Heart left ventricle (tissue), 16 donors: ENCODE data around the gene MAPK14. TPM values are rescaled to one million over a fixed set of nuclear protein-coding genes. Genes with fewer than 3 reads are reported as not detected.
A peak's percentile ranks its signal among the peaks of the same experiment; 100 is the strongest.

Experiments
- ATAC-seq, 4 donors: fragments of 200-7000 bp; cut with Tn5 transposase; one replicate each; pipeline ENCODE4 v1.9.1; 2020 to 2022; ENCODE audit warnings: moderate library complexity in 4 of 4, mild to moderate bottlenecking in 3 of 4, moderate number of reproducible peaks in 1 of 4
- DNase-seq, 5 donors: peaks; one replicate each; pipeline ENCODE4 v3.0.0-alpha.2; 2020
- H3K27ac ChIP-seq, 12 donors: fragments of 200-600 bp; sonication (generic) in 4 of 12; one replicate each; pipeline versions ENCODE4 v1.5.0 to v1.8.0; 2016 to 2022; ENCODE audit warnings: mild to moderate bottlenecking in 2 of 12
- H3K27me3 ChIP-seq, 9 donors: fragments of 200-600 bp; sonication (generic) in 2 of 9; one replicate each; pipeline versions ENCODE4 v1.5.1 to v1.8.0; 2016 to 2022; ENCODE audit warnings: mild to moderate bottlenecking in 3 of 9
- H3K36me3 ChIP-seq, 9 donors: fragments of 200-600 bp; sonication (generic) in 2 of 9; one replicate each; pipeline versions ENCODE4 v1.5.0 to v1.8.0; 2018 to 2022; ENCODE audit warnings: mild to moderate bottlenecking in 2 of 9
- H3K4me1 ChIP-seq, 12 donors: fragments of 200-600 bp; sonication (generic) in 4 of 12; one replicate each; pipeline versions ENCODE4 v1.5.0 to v1.8.0; 2016 to 2022; ENCODE audit warnings: mild to moderate bottlenecking in 3 of 12
- H3K4me3 ChIP-seq, 12 donors: fragments of 200-600 bp; sonication (generic) in 4 of 12; one replicate each; pipeline versions ENCODE4 v1.5.0 to v1.8.0; 2017 to 2022; ENCODE audit warnings: mild to moderate bottlenecking in 9 of 12, moderate library complexity in 4 of 12
- H3K9me3 ChIP-seq, 12 donors: fragments of 200-600 bp; sonication (generic) in 4 of 12; one replicate each; pipeline versions ENCODE4 v1.5.0 to v1.8.0; 2016 to 2022; ENCODE audit warnings: mild to moderate bottlenecking in 1 of 12
- CTCF ChIP-seq, 12 donors: fragments of 200-600 bp; sonication (generic) in 4 of 12; IDR thresholded peaks; one replicate each; pipeline versions ENCODE4 v1.5.0 to v1.8.0; 2018 to 2022; ENCODE audit warnings: antibody characterized with exemption in 12 of 12, mild to moderate bottlenecking in 5 of 12
- POLR2A ChIP-seq, 2 donors: fragments of 450-650 bp; IDR thresholded peaks; one replicate each; pipeline ENCODE4 v1.6.1; 2017; ENCODE audit warnings: antibody characterized with exemption in 2 of 2, mild to moderate bottlenecking in 2 of 2, moderate library complexity in 2 of 2
- WGBS, 4 donors: extraction: QIAGEN DNeasy Blood & Tissue Kit in 2 of 4; methylation state at CpG; one replicate each; pipeline versions ENCODE4 v1.1.5 to v1.1.7; 2013 to 2018; 5-methylcytosine and 5-hydroxymethylcytosine counted together
- intact Hi-C, 10 donors: fragments of 100-400 bp; cut with DNase I; formaldehyde crosslinking; loops; one replicate each; pipeline versions ENCODE4 v1.11.1 to v1.14.2; 2022
- polyA plus RNA-seq, 2 donors: library from polyadenylated mRNA; stranded (reverse); fragments of 200-250 nt; gene quantifications; one replicate each; pipeline ENCODE4 v1.2.3, GENCODE V29; 2013
- total RNA-seq, 9 donors: library from RNA; depleted of rRNA in 2 of 9; stranded (reverse); fragments of >200 nt in 2 of 9; fragmentation: NEBNext Ultra II Directional in 3 of 9; extraction: Animal tissue kit (Norgen Biotek cat#: 25700) in 3 of 9; gene quantifications; one replicate each; pipeline versions ENCODE4 v1.1.0 to v1.2.4, GENCODE V29; 2016 to 2023
- donor health status: ischemic (EF 13 %, LVEDD 7.1; RV severe dilation, severe dysfunction).
- donor health status: healthy with polysubstance abuse.
- donor health status: DM: no; HTN: yes; CAD: no.
- donor health status: DM: no; HTN: no; CAD: no.
- donor health status: ischemic (EF 25% LVEDD 6.9; RV normal size, moderate dysfunction).
- donor health status: ischemic (EF 25% LVEDD 5.7; RV mildly dilated, moderate dysfunction).
- donor health status: healthy.
- donor health status: DM: yes; HTN: yes; CAD: no.
- donor health status: ischemic (EF 35%, LVEDD 5.7; RV mildly dilated, moderate dysfunction).
- donor health status: nonischemic (EF 11% LVEDD 7.7; RV severe dilation, severe dysfunction).
- donor health status: DM: yes; HTN: yes; CAD: no.
- donor health status: PGD.
- donor health status: ischemic (EF 29% LVEDD 5.4; RV normal size, mild dysfunction).
- donor health status: nonischemic (EF 23%, LVEDD 6.1; RV moderate dilation, normal function).

Gene MAPK14
- total and polyA plus RNA-seq, 11 donors, result 7.0 to 46.5 (median 32.3) TPM

- Histone ChIP-seq H3K9me3 (no peaks in the 10 kb centered on the region), H3K4me3 (no peak overlapping the region), H3K27ac (no peak overlapping the region), H3K27me3 (peaks cover 0 to 17% (median 4%) of the 10 kb centered on the region in 9 donors), H3K36me3 (no peaks in the 10 kb centered on the region), H3K4me1 (peaks cover 0 to 13% (median 0%) of the 10 kb centered on the region in 12 donors)
- ATAC-seq, result no peak
- TF ChIP-seq POLR2A (IDR thresholded peaks at IDR 0.05) (no peak), CTCF (IDR thresholded peaks at IDR 0.05) (no peak)
- no peak for DNase-seq
- 90 to 95% (median 92%) methylated on average over 11 of the region's 11 CpGs for WGBS, 4 donors
- intact Hi-C loops, result no loop called here
These were observed 8.4 kb upstream of the MAPK14 start for GRCh38 chr6:36019167-36019566.

DNA sequence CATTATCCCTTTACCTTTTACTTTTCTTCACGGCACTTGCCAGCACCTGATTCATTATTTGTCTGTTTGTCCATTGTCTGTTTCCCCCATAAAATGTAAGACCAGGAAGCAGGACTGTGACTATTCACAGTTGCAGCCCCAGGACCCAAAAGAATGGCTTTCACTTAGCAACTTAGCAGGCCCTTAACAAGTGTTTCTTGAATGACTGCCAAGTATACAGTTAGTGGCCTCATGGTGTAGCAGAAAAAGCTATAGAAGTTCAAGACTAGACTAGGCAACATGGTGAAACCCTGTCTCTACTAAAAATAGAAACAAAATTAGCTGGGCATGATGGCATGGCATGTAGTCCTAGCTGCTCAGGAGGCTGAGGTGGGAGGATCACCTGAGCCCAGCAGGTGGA, 7.5 kb upstream of the MAPK14 start:
- peaks cover 4 to 21% (median 7%) of the 10 kb centered on the region in 9 donors for H3K27me3 ChIP-seq
- ATAC-seq (no peak), DNase-seq (no peak)
- no peak overlapping the region for H3K27ac ChIP-seq
- no peaks in the 10 kb centered on the region for H3K9me3 ChIP-seq
- no peaks in the 10 kb centered on the region for H3K36me3 ChIP-seq
- 0 to 38% (median 19%) methylated on average over 1 of the region's 1 CpG for WGBS, 4 donors
- intact Hi-C loops, result loop anchor here in 2 of 10 donors (10.0 kb wide), 1 partner anchor 345 kb away; no protein-coding TSS in a partner anchor
- no peak for TF ChIP-seq CTCF (IDR thresholded peaks at IDR 0.05)
- no peak for TF ChIP-seq POLR2A (IDR thresholded peaks at IDR 0.05)
- peaks cover 0 to 18% (median 0%) of the 10 kb centered on the region in 12 donors for H3K4me1 ChIP-seq
- no peak overlapping the region for H3K4me3 ChIP-seq

DNA sequence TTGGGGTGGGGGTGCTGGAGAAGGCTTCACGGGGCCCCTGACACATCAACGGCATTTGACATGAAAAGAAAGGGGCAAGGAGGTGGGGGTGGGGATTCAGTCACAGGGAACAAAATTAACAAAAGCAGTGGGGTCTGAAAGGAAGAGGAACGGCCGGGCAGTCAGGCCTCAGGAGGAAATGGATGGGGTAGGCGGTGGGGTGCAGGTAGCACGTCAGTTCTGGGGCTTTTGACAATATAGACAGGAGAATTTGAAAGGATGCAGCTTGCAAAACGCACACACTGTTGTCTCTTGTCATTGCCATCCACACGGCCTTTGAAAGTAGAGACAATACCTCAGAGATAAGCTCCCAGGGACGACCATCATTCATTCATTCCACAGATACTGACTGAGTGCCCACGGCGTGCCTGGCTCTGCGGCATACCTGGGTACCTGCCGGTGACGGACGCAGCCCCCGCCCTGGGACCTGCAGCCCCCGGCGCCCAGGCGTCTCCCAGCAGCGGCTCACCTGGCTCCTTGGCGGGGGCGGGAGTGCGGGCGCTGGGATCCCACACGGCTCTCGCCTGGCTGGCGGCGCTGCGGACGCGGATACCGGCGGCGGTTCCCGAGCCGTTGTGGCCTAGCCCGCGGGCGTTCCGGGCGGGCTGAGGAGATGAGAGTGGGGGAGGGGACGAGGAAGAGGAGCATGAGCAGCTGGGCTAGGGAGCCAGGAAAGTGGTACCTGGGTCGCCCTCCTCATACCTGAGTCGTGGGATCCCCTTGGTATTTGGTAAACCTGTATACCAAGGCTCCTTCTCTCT, 3.4 kb upstream of the MAPK14 start, which contains the start of gene SLC26A8:
Gene SLC26A8 (minus strand): TSS at position 646 of the 800 bp plus-strand sequence. CDS start 4,934 bp downstream, outside the sequence.
- DNase-seq (no peak), ATAC-seq (no peak)
- 19 to 45% (median 26%) methylated on average over 13 to 44 of the region's 44 CpGs for WGBS, 4 donors
- Histone ChIP-seq H3K9me3 (no peaks in the 10 kb centered on the region), H3K4me1 (peaks cover 0 to 13% (median 0%) of the 10 kb centered on the region in 12 donors), H3K27ac (no peak within 1 kb of the TSS), H3K27me3 (peaks cover 4 to 16% (median 7%) of the 10 kb centered on the region in 9 donors), H3K4me3 (peak within 1 kb of the TSS in 1 of 12 donors; percentile 47), H3K36me3 (no peaks in the 10 kb centered on the region)
- intact Hi-C loops, result loop anchor here in 3 of 10 donors (2.0 to 10.0 kb wide), 2 partner anchors 71 to 341 kb away; no protein-coding TSS in a partner anchor
- TF ChIP-seq CTCF (IDR thresholded peaks at IDR 0.05), result no peak
- no peak for TF ChIP-seq POLR2A (IDR thresholded peaks at IDR 0.05)

DNA sequence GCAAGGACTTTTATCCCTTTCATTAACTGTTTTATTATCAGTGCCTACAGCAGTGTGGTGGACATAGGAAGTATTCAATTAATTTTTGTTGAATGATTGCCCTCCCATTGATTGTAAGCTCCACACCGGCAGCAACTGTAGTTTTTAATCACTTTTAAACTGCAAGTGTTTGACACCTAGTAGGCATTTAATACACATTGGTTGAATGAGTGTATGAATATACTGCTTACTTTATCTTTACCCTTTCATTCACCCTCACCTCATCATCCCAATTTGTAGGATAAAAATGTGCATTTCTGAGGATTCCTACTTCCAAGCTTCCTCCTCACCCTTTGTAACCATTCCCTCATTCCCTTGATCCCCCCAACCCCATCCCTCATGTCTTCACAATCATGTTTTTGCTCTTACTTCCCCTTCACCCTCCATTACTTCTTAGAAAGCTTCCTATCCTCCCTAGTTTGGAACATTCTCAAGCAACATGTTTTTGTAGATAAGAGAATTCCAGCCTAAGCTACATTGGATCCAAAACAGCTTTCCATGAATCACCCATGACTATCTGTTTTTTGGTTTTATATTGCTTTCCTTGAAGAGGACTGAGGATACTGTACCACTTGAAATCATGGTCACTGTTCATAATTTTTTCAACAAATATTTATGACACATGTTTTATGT, 2.2 kb upstream of the MAPK14 start:
- peaks cover 4 to 16% (median 7%) of the 10 kb centered on the region in 9 donors for H3K27me3 ChIP-seq
- H3K9me3 ChIP-seq, result no peaks in the 10 kb centered on the region
- TF ChIP-seq POLR2A (IDR thresholded peaks at IDR 0.05), result no peak
- no peak for TF ChIP-seq CTCF (IDR thresholded peaks at IDR 0.05)
- peaks cover 0 to 24% (median 10%) of the 10 kb centered on the region in 12 donors for H3K4me1 ChIP-seq
- DNase-seq (no peak), ATAC-seq (no peak)
- no peak overlapping the region for H3K27ac ChIP-seq
- intact Hi-C loops, result loop anchor here in 8 of 10 donors (2.0 to 10.0 kb wide), 4 partner anchors 69 to 339 kb away; partner anchors contain the start of genes BRPF3 (in 5 of the 8) and SRPK1 (in 1 of the 8)
- 84 to 90% (median 88%) methylated on average over 1 of the region's 1 CpG for WGBS, 4 donors
- H3K36me3 ChIP-seq, result no peaks in the 10 kb centered on the region
- H3K4me3 ChIP-seq, result no peak overlapping the region
